Measurements from ENCODE around the gene C16orf89.

C16orf89 gene

GRCh38 chr16:5010576-5011329 lies 55.0 kb downstream of the C16orf89 start:
- no peak overlapping the region for H3K4me3 ChIP-seq (ENCODE audit: low read depth, low read length)
- in situ Hi-C loops (cut with HindIII; ENCODE audit: low sequenced_read_pairs), result no loop called here
- no peak for TF ChIP-seq CTCF (IDR thresholded peaks at IDR 0.05; ENCODE audit: low read depth, low read length)
- DNase-seq (ENCODE audit: low read depth, low spot score), result no peak

GRCh38 chr16:5008311-5008731 lies 57.4 kb downstream of the C16orf89 start:
- TF ChIP-seq CTCF (IDR thresholded peaks at IDR 0.05; ENCODE audit: low read depth, low read length), result no peak
- H3K4me3 ChIP-seq (ENCODE audit: low read depth, low read length), result no peak overlapping the region
- in situ Hi-C loops (cut with HindIII; ENCODE audit: low sequenced_read_pairs), result no loop called here
- DNase-seq (ENCODE audit: low read depth, low spot score), result no peak

- H3K4me3 ChIP-seq (ENCODE audit: low read depth, low read length), result no peak overlapping the region
- no peak for TF ChIP-seq CTCF (IDR thresholded peaks at IDR 0.05; ENCODE audit: low read depth, low read length)
- no peak for DNase-seq (ENCODE audit: low read depth, low spot score)
- in situ Hi-C loops (cut with HindIII; ENCODE audit: low sequenced_read_pairs), result no loop called here
Measured at GRCh38 chr16:5007256-5007655, 58.5 kb downstream of the C16orf89 start.

- DNase-seq (ENCODE audit: low read depth, low spot score), result no peak
- no peak overlapping the region for H3K4me3 ChIP-seq (ENCODE audit: low read depth, low read length)
- in situ Hi-C loops (cut with HindIII; ENCODE audit: low sequenced_read_pairs), result no loop called here
- TF ChIP-seq CTCF (IDR thresholded peaks at IDR 0.05; ENCODE audit: low read depth, low read length), result no peak
Measured at GRCh38 chr16:5006348-5007193, 59.2 kb downstream of the C16orf89 start.

- in situ Hi-C loops (cut with HindIII; ENCODE audit: low sequenced_read_pairs), result no loop called here
- no peak overlapping the region for H3K4me3 ChIP-seq (ENCODE audit: low read depth, low read length)
- TF ChIP-seq CTCF (IDR thresholded peaks at IDR 0.05; ENCODE audit: low read depth, low read length), result no peak
- DNase-seq (ENCODE audit: low read depth, low spot score), result no peak
Measured at GRCh38 chr16:5005916-5006315, 59.8 kb downstream of the C16orf89 start.

GRCh38 chr16:5004311-5004710 lies 61.4 kb downstream of the C16orf89 start:
- in situ Hi-C loops (cut with HindIII; ENCODE audit: low sequenced_read_pairs), result no loop called here
- no peak for DNase-seq (ENCODE audit: low read depth, low spot score)
- H3K4me3 ChIP-seq (ENCODE audit: low read depth, low read length), result no peak overlapping the region
- no peak for TF ChIP-seq CTCF (IDR thresholded peaks at IDR 0.05; ENCODE audit: low read depth, low read length)

All from astrocyte of the spinal cord (primary cell).